CD4-positive, alpha-beta T cell treated with Interleukin-4 for 4 hours (primary cell): ENCODE measurements around the gene PRKACA.

Experiments used
- DNase-seq: peaks from one replicate; pipeline ENCODE4 v3.0.0-alpha.2; 2020

Gene PRKACA

GRCh38 chr19:14117668-14118164, at the start of gene PRKACA:
Gene PRKACA, minus strand, starts transcription at chr19:14117762. Its CDS starts 215 bp downstream, at chr19:14117547.
- peak; percentile 99 for DNase-seq

GRCh38 chr19:14166999-14167575, 49.5 kb upstream of the PRKACA start:
- no peak for DNase-seq

- peak; percentile 11 for DNase-seq
Measured at GRCh38 chr19:14165990-14166830, 48.6 kb upstream of the PRKACA start.

- DNase-seq, result no peak
Measured at GRCh38 chr19:14164724-14165493, 47.3 kb upstream of the PRKACA start.

GRCh38 chr19:14164082-14164481, 46.5 kb upstream of the PRKACA start:
- DNase-seq, result no peak

- DNase-seq, result no peak
Measured at GRCh38 chr19:14162871-14163297, 45.3 kb upstream of the PRKACA start.

- DNase-seq, result no peak
Measured at GRCh38 chr19:14161305-14161704, 43.7 kb upstream of the PRKACA start.

- no peak for DNase-seq
Measured at GRCh38 chr19:14160017-14160703, 42.6 kb upstream of the PRKACA start.

- no peak for DNase-seq
Measured at GRCh38 chr19:14159059-14159458, 41.5 kb upstream of the PRKACA start.

- DNase-seq, result no peak
Measured at GRCh38 chr19:14158276-14159023, 40.9 kb upstream of the PRKACA start.

- DNase-seq, result no peak
Measured at GRCh38 chr19:14156971-14157717, 39.6 kb upstream of the PRKACA start.

- no peak for DNase-seq
Measured at GRCh38 chr19:14156122-14156521, 38.6 kb upstream of the PRKACA start.

- DNase-seq, result no peak
Measured at GRCh38 chr19:14155371-14155770, 37.8 kb upstream of the PRKACA start.

- no peak for DNase-seq
Measured at GRCh38 chr19:14152713-14153112, 35.2 kb upstream of the PRKACA start.

- DNase-seq, result no peak
Measured at GRCh38 chr19:14150770-14151661, 33.5 kb upstream of the PRKACA start.

- no peak for DNase-seq
Measured at GRCh38 chr19:14150041-14150769, 32.6 kb upstream of the PRKACA start.

- peak; percentile 52 for DNase-seq
Measured at GRCh38 chr19:14149509-14149994, 32.0 kb upstream of the PRKACA start.

GRCh38 chr19:14148751-14149410, 31.3 kb upstream of the PRKACA start:
- DNase-seq, result no peak
